LNCaP clone FGC (cell line): Measurements from ENCODE around the gene DYRK1B.

Source experiments
- DNase-seq: peaks from one replicate; pipeline ENCODE4 v3.0.0-alpha.2; 2011; ENCODE audit warnings: low read depth
- H3K4me3 ChIP-seq: 2 replicates; pipeline ENCODE4 v1.5.1; 2011; ENCODE audit warnings: mild to moderate bottlenecking, low read depth, low read length, control low read depth
- CTCF ChIP-seq: IDR thresholded peaks from 2 replicates; pipeline ENCODE4 v1.5.1; 2012; ENCODE audit warnings: mild to moderate bottlenecking; ENCODE audit not compliant: control insufficient read depth, insufficient read depth; ENCODE audit errors: extremely low read depth

Gene DYRK1B

GRCh38 chr19:39843919-39844793 is 10.2 kb upstream of the DYRK1B start:
- peak; percentile 57 for TF ChIP-seq CTCF
- no peak for DNase-seq
- H3K4me3 ChIP-seq, result peak overlapping the region; percentile 94

DNA sequence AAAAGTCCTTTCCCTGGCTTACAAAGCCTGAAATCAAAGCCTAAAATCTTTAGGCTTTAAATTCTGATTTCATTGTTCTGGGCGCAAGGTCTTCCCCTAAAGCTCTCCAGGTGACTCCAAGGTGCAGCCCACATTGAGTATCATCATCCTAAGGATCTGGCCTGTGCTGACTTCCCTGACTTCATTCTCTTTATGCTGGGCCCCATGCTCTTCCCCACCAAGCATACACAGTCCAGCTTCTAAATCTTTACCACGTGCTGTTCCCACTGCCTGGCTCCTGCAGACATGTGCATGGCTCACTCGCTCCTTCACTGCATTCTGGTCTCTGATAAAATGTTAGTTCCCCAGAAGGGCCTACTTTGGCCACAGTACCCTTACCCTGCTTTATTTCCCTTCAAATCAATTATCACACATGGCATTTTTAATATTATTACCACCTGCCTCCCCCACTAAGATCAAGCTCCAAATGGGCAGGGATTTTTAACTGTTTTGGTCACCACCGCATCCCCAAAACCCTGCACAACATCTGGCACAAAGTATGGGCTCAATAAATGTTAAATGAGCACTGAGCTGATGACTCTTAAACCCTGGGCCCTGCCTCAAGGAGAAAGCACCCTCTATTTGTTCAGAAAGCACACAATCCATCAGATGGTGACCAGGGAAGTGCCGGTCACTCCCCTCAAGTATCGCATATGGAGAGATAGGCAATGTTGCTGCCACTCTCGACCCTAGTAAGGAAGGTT is 8.9 kb upstream of the DYRK1B start:
- DNase-seq, result no peak
- no peak for TF ChIP-seq CTCF
- peak overlapping the region; percentile 7 for H3K4me3 ChIP-seq

DNA sequence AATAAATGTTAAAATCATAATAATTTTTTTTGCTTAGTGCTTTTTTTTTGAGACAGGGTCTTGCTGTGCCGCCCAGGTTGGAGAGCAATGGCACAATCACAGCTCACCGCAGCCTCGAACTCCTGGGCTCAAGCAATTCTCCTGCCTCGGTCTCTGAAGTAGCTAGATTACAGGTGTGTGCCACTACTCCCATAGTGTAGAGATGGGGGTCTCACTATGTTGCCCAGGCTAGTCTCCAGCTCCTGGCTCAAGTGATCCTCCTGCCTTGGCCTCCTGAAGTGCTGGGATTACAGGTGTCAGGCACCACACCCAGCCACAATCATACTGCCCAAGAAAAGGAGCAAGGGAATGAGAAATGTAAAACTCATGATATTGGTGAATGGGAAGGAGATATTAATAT is 7.1 kb upstream of the DYRK1B start:
- no peak for DNase-seq
- no peak overlapping the region for H3K4me3 ChIP-seq
- no peak for TF ChIP-seq CTCF

DNA sequence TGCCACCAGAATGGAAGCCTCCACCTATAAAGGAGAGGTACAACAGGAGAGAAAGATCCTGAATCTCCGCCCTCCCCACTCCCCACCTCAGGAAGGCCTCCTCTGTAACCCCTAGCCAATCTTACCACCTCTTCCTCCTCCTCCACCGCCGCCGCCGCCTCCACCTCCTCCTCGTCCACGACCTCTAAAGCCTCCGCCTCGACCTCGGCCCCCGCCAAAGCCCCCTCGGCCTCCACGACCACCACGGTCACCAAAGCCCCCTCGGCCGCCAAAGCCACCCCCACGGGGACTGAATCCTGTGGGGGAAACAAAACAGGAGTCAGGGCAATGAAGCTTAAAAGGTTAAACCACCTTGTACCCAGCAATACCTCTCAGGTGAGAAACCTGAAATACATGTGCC is 6.5 kb upstream of the DYRK1B start:
- DNase-seq, result no peak
- H3K4me3 ChIP-seq, result no peak overlapping the region
- no peak for TF ChIP-seq CTCF

DNA sequence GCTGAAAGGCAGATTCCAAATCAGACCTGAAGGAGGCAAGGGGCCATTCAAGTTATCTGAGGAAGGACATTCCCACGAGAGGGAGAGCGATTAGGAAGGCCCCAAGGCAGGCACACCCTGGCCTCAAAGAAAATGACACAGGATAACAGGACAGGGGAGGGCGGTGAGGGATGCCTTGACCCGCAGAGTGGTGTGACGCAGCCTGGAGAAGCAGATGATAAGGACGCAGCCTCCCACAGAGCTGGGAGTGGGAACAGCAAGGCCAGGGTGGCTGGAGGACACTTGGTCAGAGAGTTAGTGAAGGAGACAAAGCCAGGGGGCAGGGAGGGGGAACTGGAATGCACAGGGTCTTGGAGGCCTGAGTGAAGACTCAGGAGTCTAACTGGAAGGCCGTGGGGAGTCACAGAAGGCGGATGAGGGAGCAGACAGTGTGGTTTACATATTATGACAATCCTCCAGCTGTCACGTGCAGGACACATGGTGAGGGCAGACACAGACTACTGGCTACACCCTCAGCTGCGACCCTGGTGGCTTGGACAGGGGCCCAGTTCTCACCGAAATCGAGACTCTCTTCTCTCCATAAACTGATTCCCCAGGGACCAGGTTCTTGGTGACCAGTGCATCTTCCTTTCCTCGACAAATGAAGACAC is 5.8 kb upstream of the DYRK1B start:
- DNase-seq, result no peak
- no peak overlapping the region for H3K4me3 ChIP-seq
- TF ChIP-seq CTCF, result no peak

- no peak overlapping the region for H3K4me3 ChIP-seq
- no peak for TF ChIP-seq CTCF
- no peak for DNase-seq
Measured at GRCh38 chr19:39838569-39838968, 4.6 kb upstream of the DYRK1B start.
